GM19023 (cell line): ENCODE results near the gene TMEM114.

Experiments used
- ATAC-seq: cut with Tn5 transposase; IDR thresholded peaks from one replicate; pipeline ENCODE4 v1.9.1; 2021; ENCODE audit warnings: mild to moderate bottlenecking, moderate library complexity; ENCODE audit not compliant: unreplicated experiment

Gene TMEM114

GRCh38 chr16:8589900-8590688, at the start of gene TMEM114:
Gene TMEM114 (minus strand): TSS chr16:8590511. CDS start chr16:8589838, 673 bp downstream.
- ATAC-seq = no peak

GRCh38 chr16:8639694-8640093, 49.4 kb upstream of the TMEM114 start:
- ATAC-seq = no peak

GRCh38 chr16:8634991-8635736, 44.9 kb upstream of the TMEM114 start:
- no peak for ATAC-seq

GRCh38 chr16:8632675-8633182, 42.4 kb upstream of the TMEM114 start:
- ATAC-seq = no peak

GRCh38 chr16:8631818-8632465, 41.6 kb upstream of the TMEM114 start:
- ATAC-seq = no peak

- no peak for ATAC-seq
These were observed 41.1 kb upstream of the TMEM114 start for GRCh38 chr16:8631373-8631772.

- no peak for ATAC-seq
These were observed 40.1 kb upstream of the TMEM114 start for GRCh38 chr16:8630255-8630953.

- no peak for ATAC-seq
These were observed 38.8 kb upstream of the TMEM114 start for GRCh38 chr16:8628981-8629725.

- ATAC-seq = no peak
These were observed 37.1 kb upstream of the TMEM114 start for GRCh38 chr16:8627456-8627855.

GRCh38 chr16:8626946-8627345, 36.6 kb upstream of the TMEM114 start:
- no peak for ATAC-seq

GRCh38 chr16:8625491-8626087, 35.3 kb upstream of the TMEM114 start:
- no peak for ATAC-seq

- ATAC-seq = no peak
These were observed 33.3 kb upstream of the TMEM114 start for GRCh38 chr16:8623634-8624033.

- ATAC-seq = no peak
These were observed 32.0 kb upstream of the TMEM114 start for GRCh38 chr16:8622315-8622656.

- ATAC-seq = peak; percentile 96
These were observed 31.4 kb upstream of the TMEM114 start, which contains the start of gene METTL22 for GRCh38 chr16:8621572-8622314. Gene METTL22 (plus strand): TSS chr16:8621698. CDS start chr16:8625666, 3,968 bp downstream.

- no peak for ATAC-seq
These were observed 30.9 kb upstream of the TMEM114 start for GRCh38 chr16:8621222-8621571.

- no peak for ATAC-seq
These were observed 30.2 kb upstream of the TMEM114 start for GRCh38 chr16:8620535-8620934.

- no peak for ATAC-seq
These were observed 29.5 kb upstream of the TMEM114 start for GRCh38 chr16:8619671-8620370.

- no peak for ATAC-seq
These were observed 24.2 kb upstream of the TMEM114 start for GRCh38 chr16:8614435-8615029.
